ENCODE results near the gene KIFBP. TPM values are rescaled to one million over a fixed set of nuclear protein-coding genes. Genes with fewer than 3 reads are reported as not detected.

The KIFBP gene
- total and polyA plus RNA-seq, 2 of the 13 experiments (the other 11 are each of a cell fraction or from before 2014, with no cell fraction given) = 13.0 to 21.9 TPM

GRCh38 chr10:69022611-69023010, 34.0 kb downstream of the KIFBP start (continued):
- no peak for TF ChIP-seq PRDM4 (CRISPR knock-in tag; IDR thresholded peaks at IDR 0.05; ENCODE audit: borderline replicate concordance)

- intact Hi-C loops (cut with micrococcal nuclease; ENCODE audit: unreplicated experiment) = no loop called here
These were observed 36.8 kb downstream of the KIFBP start for GRCh38 chr10:69025370-69025896.

More at GRCh38 chr10:69025370-69025896, 36.8 kb downstream of the KIFBP start:
- BruUV-seq (replicated peaks) = no TSS peak
- no peak overlapping the region for H3K9ac ChIP-seq (ENCODE audit: insufficient read depth, low read depth, low read length)
- CTCF ChIA-PET (ENCODE audit: low intra/inter-chr PET ratio, low total read pairs) = no interaction called here
- WGBS (ENCODE audit: low lambda C conversion rate) = 35% methylated on average over 3 of the region's 4 CpGs
- TF ChIP-seq IRF1 (CRISPR knock-in tag; IDR thresholded peaks at IDR 0.05; ENCODE audit: low read depth) (no peak), ZNF740 (CRISPR knock-in tag; IDR thresholded peaks at IDR 0.05) (no peak), ZXDC (CRISPR knock-in tag; IDR thresholded peaks at IDR 0.05) (no peak), ZNF337 (CRISPR knock-in tag; IDR thresholded peaks at IDR 0.05; ENCODE audit: borderline replicate concordance, low read depth) (no peak), ATRX (CRISPR knock-in tag; IDR thresholded peaks at IDR 0.05; ENCODE audit: borderline replicate concordance) (no peak), MLLT10 (CRISPR knock-in tag; IDR thresholded peaks at IDR 0.05) (no peak), SIN3B (IDR thresholded peaks at IDR 0.05; ENCODE audit: low read length) (no peak), HNF4A (CRISPR knock-in tag; IDR thresholded peaks at IDR 0.05) (no peak)
- no peak for FAIRE-seq
- H2AFZ ChIP-seq (ENCODE audit: low read length) = no peak overlapping the region
- no peaks in the 10 kb centered on the region for H3K79me2 ChIP-seq (ENCODE audit: insufficient read depth, low read length)
- H3K36me3 ChIP-seq (replicated peaks in 1 of 2; ENCODE audit: control insufficient read depth in 1 of 2, insufficient read depth in 2 of 2, low read length in 2 of 2) = no peaks in the 10 kb centered on the region
- no peak overlapping the region for H3K4me2 ChIP-seq (ENCODE audit: low read depth, low read length)
- no peak for DNase-seq (ENCODE audit: low spot score)
- POLR2A ChIA-PET = no interaction called here
- no peaks in the 10 kb centered on the region for H3K9me3 ChIP-seq (ENCODE audit: low read length)
- in situ Hi-C loops (cut with HindIII; ENCODE audit: extremely low pct_ligation_motif_present, low pct_unique_long_range_greater_than_20kb) = no loop called here
- no peak overlapping the region for H3K27ac ChIP-seq (ENCODE audit: extremely low read length, insufficient read depth, low read length)
- peaks cover 0 to 4% of the 10 kb centered on the region in 2 experiments; a peak in 1 of 5 replicates for H3K27me3 ChIP-seq (ENCODE audit: control insufficient read depth in 1 of 2, insufficient read depth in 2 of 2, low read length in 2 of 2)
- no peaks in the 10 kb centered on the region for H3K4me1 ChIP-seq (ENCODE audit: insufficient read depth, low read length)
- H4K20me1 ChIP-seq (ENCODE audit: insufficient read depth, low read length) = no peaks in the 10 kb centered on the region
- no peak overlapping the region for H3K4me3 ChIP-seq (replicated peaks in 1 of 3; ENCODE audit: insufficient read depth in 1 of 3, low read depth in 2 of 3, low read length in 3 of 3)
- ATAC-seq = no peak
